Cardiac fibroblast (primary cell): ENCODE results near the gene ABLIM1.
A peak's percentile ranks its signal among the peaks of the same experiment; 100 is the strongest.

ENCODE experiments used
- DNase-seq, 2 donors: peaks; one replicate each; pipeline versions ENCODE4 v3.0.0 to v3.0.0-alpha.2; 2010; ENCODE audit warnings: low read depth in 2 of 2
- H3K4me3 ChIP-seq, 2 donors: replicated peaks in 1 of 2; 1 replicate in 1 of 2; 2 replicates in 1 of 2; pipeline ENCODE4 v1.5.1; 2011; ENCODE audit warnings: low read depth in 2 of 2, low read length in 2 of 2, mild to moderate bottlenecking in 2 of 2, moderate library complexity in 1 of 2
- TF ChIP-seq, protein P1 (sequence below): IDR thresholded peaks from one replicate; pipeline ENCODE4 v1.5.1; 2011; ENCODE audit warnings: low read depth, mild to moderate bottlenecking, low read length, inconsistent platforms

Gene ABLIM1

DNA sequence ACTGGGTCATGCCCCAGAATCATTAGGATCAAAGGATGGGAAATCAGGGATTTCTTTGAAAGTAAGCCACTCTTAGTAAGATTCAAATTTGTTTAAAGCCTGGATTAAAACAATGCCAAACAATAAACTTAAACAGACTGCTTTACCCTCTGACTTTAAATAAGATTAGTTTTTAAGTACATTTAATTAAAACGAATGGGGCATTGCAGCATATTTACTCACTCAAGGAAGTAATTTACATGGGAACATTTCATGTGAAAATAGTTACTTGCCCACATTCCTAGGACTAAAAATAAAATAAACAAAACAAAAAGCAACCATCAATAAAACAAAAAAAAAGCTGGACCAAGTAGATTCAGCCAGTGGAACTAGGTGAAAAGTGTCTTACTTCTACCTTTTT lies 7.8 kb downstream of the ABLIM1 start:
- TF ChIP-seq, protein P1, sequence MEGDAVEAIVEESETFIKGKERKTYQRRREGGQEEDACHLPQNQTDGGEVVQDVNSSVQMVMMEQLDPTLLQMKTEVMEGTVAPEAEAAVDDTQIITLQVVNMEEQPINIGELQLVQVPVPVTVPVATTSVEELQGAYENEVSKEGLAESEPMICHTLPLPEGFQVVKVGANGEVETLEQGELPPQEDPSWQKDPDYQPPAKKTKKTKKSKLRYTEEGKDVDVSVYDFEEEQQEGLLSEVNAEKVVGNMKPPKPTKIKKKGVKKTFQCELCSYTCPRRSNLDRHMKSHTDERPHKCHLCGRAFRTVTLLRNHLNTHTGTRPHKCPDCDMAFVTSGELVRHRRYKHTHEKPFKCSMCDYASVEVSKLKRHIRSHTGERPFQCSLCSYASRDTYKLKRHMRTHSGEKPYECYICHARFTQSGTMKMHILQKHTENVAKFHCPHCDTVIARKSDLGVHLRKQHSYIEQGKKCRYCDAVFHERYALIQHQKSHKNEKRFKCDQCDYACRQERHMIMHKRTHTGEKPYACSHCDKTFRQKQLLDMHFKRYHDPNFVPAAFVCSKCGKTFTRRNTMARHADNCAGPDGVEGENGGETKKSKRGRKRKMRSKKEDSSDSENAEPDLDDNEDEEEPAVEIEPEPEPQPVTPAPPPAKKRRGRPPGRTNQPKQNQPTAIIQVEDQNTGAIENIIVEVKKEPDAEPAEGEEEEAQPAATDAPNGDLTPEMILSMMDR: no peak
- H3K4me3 ChIP-seq: no peak overlapping the region
- no peak for DNase-seq

DNA sequence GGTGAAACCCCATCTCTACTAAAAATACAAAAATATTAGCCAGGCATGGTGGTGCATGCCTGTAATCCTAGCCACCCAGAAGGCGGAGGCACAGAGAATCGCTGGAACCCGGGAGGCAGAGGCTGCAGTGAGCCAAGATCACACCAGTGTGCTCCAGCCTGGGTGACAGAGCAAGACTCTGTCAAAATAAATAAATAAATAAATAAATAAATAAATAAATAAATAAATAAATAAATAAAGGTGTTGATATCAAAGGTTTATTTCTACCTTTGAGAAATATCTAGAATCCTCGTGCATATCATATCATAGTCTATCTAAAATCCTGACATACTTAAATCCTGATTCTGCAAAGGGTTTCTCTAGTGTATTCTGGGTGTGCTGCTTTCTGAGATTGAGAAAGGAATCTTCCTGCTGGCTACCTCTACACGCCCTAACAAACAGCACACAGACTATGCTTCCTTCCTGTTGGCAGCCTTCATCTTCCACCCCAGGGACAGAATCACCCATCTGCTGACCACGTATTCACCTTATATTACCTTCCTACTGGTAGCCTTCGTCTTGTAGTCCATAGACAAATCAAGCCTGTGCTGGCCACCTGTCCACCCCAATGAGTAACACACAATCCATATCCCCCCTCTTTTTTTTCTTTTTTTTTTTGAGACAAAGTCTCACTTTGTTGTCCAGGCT lies 8.7 kb downstream of the ABLIM1 start:
- TF ChIP-seq, protein P1: no peak
- no peak overlapping the region for H3K4me3 ChIP-seq
- no peak for DNase-seq

DNA sequence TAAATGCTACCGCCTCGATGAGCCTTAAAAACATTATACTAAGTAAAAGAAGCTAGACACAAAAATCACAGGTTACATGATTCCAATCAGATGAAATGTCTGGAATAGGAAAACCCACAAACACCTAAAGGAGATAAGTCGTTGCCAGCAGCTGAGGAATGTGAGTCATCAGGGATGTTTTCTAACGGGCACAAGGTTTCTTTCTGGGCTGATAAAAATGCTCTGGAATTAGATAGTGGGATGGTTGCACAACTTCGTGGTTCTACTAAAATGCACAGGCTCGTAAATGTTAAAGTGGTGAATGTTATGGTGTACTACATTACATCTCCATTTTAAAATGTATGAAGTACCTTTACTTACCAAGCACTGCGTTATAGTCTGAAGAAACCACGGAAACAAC lies 9.7 kb downstream of the ABLIM1 start:
- H3K4me3 ChIP-seq: no peak overlapping the region
- TF ChIP-seq, protein P1: no peak
- peak; percentile 35 to 54 for DNase-seq

GRCh38 chr10:114647545-114648138 lies 10.4 kb downstream of the ABLIM1 start:
- peak in 1 of 2 donors; percentile 19 for DNase-seq
- TF ChIP-seq, protein P1: no peak
- no peak overlapping the region for H3K4me3 ChIP-seq

- H3K4me3 ChIP-seq: no peak overlapping the region
- TF ChIP-seq, protein P1: no peak
- DNase-seq: no peak
Measured at GRCh38 chr10:114646426-114646825, 11.6 kb downstream of the ABLIM1 start.

DNA sequence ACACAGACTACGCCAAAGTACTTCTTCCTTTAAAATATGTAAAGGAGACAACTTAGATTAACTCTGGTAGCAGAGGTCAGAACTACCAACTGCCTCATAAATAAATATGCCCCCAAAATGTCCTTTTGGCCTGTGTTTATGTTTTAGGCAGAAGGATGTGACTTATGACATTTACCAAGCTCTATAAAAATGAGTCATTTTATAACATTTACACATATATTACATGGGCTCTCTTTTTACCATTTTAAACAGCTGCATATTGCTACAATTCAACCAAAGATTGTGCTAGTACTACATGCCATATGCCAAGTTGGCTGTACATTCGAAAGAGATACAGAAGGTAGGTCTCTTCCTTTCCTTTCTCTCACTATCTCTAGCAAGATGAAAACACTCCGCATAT lies 12.4 kb downstream of the ABLIM1 start:
- TF ChIP-seq, protein P1: no peak
- DNase-seq: no peak

GRCh38 chr10:114643158-114643557 lies 14.9 kb downstream of the ABLIM1 start:
- DNase-seq: no peak
- TF ChIP-seq, protein P1: no peak
- no peak overlapping the region for H3K4me3 ChIP-seq

More for the DNA sequence above, 12.4 kb downstream of the ABLIM1 start:
- H3K4me3 ChIP-seq: no peak overlapping the region
